ENCODE data around the gene ARMH4.
A peak's percentile ranks its signal among the peaks of the same experiment; 100 is the strongest.
"Not testable (repeated sequence)": the region's sequence is repeated elsewhere in the genome, so short reads cannot be mapped to it uniquely, and the experiment has no call there.

ARMH4 gene

DNA sequence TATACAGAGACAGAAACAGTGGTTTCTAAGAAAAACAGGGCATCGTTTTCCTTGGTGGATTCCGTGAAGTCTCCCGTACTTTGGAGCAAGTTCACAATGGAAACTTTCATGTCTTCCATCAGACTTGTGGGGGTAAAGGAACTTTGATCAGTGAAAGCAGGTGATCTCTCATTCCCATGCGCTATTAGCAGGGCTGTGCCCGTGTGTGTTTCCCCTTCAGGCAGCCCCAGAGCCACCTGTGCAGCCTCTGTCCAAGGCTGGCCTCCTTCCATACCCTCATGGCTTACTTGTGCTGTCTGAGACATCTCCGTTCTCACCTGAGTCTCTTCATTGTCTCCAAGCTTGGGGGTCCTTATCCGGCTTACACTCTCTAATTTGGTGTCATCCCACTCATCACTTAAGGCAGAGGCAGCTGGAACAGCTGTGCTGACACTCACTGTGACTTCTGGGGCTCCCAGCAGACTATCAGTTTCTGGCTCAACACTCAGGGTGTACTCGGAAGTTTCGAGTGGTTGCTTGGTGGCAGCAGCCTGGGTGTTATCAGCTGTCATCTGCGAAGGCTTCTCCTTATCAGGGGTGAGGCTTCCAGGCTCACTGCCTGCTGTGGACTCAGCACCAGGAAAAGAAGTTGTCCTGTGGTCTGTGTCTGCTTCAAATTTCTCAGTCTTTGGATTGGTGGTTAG is 13.8 kb downstream of the ARMH4 start:
- no peak for DNase-seq (ENCODE audit: low read depth)
- no peak overlapping the region for H3K4me3 ChIP-seq (ENCODE audit: control insufficient read depth, low read depth, low read length)
- TF ChIP-seq, protein P1, sequence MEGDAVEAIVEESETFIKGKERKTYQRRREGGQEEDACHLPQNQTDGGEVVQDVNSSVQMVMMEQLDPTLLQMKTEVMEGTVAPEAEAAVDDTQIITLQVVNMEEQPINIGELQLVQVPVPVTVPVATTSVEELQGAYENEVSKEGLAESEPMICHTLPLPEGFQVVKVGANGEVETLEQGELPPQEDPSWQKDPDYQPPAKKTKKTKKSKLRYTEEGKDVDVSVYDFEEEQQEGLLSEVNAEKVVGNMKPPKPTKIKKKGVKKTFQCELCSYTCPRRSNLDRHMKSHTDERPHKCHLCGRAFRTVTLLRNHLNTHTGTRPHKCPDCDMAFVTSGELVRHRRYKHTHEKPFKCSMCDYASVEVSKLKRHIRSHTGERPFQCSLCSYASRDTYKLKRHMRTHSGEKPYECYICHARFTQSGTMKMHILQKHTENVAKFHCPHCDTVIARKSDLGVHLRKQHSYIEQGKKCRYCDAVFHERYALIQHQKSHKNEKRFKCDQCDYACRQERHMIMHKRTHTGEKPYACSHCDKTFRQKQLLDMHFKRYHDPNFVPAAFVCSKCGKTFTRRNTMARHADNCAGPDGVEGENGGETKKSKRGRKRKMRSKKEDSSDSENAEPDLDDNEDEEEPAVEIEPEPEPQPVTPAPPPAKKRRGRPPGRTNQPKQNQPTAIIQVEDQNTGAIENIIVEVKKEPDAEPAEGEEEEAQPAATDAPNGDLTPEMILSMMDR (conservative IDR thresholded peaks at IDR 0.05; ENCODE audit: control insufficient read depth, insufficient read depth, low read depth, low read length) = no peak

DNA sequence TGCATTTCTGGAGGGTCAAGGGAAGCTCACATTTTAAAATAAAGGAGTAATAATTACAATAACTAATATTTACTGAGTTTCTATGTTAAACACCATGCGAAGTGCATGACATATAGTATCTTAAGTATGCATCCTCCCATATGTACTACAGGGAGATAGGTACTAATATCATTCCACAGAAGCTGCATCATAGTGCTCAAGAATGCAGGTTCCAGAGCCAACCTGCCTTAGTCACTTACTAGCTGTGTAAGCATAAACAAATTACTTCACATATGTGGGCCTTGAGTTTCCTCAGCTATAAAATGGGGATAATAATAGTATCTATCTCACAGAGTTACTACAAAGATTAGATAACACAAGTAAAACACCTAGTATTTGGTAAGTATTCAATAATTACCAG is 18.3 kb downstream of the ARMH4 start:
- no peak overlapping the region for H3K4me3 ChIP-seq (ENCODE audit: control insufficient read depth, low read depth, low read length)
- TF ChIP-seq, protein P1 (conservative IDR thresholded peaks at IDR 0.05; ENCODE audit: control insufficient read depth, insufficient read depth, low read depth, low read length) = no peak
- DNase-seq (ENCODE audit: low read depth) = peak; percentile 59

- TF ChIP-seq, protein P1 (conservative IDR thresholded peaks at IDR 0.05; ENCODE audit: control insufficient read depth, insufficient read depth, low read depth, low read length) = no peak
- no peak overlapping the region for H3K4me3 ChIP-seq (ENCODE audit: control insufficient read depth, low read depth, low read length)
- DNase-seq (ENCODE audit: low read depth) = peak; percentile 40
These were observed 20.6 kb downstream of the ARMH4 start for GRCh38 chr14:58131386-58131785.

- H3K4me3 ChIP-seq (ENCODE audit: control insufficient read depth, low read depth, low read length) = no peak overlapping the region
- DNase-seq (ENCODE audit: low read depth) = no peak
- TF ChIP-seq, protein P1 (conservative IDR thresholded peaks at IDR 0.05; ENCODE audit: control insufficient read depth, insufficient read depth, low read depth, low read length) = no peak
These were observed 21.8 kb downstream of the ARMH4 start for GRCh38 chr14:58130116-58130782.

DNA sequence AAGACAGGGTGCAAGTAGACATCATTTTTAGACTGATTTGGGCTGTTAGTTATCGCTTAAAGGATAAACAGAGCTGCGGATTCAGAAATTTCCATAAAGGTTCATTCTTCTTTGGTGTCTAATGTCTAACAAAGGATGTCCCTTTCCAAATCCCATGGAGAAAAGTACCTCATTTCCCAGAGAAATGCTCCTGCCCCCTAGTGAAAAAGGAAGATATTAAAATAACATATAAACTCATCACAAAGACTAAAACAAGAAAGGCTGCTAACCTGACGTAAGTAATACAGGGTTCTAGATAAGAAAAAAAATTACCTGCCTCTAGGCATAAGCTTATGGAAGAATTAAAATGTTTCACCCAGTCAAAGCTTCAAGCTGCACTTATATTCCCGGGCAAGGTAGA is 22.8 kb downstream of the ARMH4 start:
- TF ChIP-seq, protein P1 (conservative IDR thresholded peaks at IDR 0.05; ENCODE audit: control insufficient read depth, insufficient read depth, low read depth, low read length) = peak; percentile 16

DNA sequence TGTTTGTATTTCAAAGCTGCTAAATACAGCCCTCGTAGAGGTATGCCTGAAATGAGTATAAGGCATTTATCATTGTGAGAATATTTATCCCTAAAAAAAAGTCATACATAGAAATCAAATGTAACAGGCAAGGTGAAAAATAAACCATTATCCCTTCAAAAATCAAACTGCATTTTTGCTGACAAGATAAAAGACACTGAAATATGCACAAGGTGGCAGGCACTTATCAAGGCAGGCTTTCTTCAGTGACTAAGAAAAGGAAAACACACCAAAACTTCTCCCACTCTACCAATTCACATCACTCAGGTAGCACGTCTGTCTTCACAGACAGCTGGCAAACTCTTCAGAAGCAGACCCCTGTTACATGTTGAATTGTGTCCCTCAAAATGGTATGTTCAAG is 23.6 kb downstream of the ARMH4 start:
- TF ChIP-seq, protein P1 (conservative IDR thresholded peaks at IDR 0.05; ENCODE audit: control insufficient read depth, insufficient read depth, low read depth, low read length) = no peak
- H3K4me3 ChIP-seq (ENCODE audit: control insufficient read depth, low read depth, low read length) = no peak overlapping the region
- no peak for DNase-seq (ENCODE audit: low read depth)

More for the DNA sequence above, 22.8 kb downstream of the ARMH4 start:
- no peak for DNase-seq (ENCODE audit: low read depth)
- no peak overlapping the region for H3K4me3 ChIP-seq (ENCODE audit: control insufficient read depth, low read depth, low read length)

- not testable (repeated sequence) for DNase-seq (ENCODE audit: low read depth); H3K4me3 ChIP-seq (ENCODE audit: control insufficient read depth, low read depth, low read length)
These were observed 29.5 kb downstream of the ARMH4 start for GRCh38 chr14:58122546-58122945.
